Measurements from ENCODE around the gene EIF2B2.

DNA sequence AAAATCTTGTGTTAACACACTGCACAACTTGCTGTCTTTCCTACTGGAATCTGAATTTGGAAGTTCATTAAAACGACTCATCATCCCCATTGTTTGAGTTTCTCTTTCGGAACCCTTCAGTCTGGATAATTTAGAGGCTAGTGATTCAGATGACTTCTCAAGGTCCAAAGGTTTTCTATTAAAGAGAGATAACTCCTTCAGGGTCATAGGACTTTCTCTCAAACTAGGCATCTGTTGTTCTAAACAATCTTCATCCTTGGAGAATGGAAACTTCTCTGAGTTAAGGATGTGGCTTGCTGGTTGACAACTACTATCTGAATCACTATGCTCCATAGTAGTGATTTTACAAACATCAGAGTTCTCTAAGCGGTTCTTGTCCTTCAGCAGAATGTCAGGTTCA, 44.2 kb downstream of the EIF2B2 start:
- TF ChIP-seq CTCF (IDR thresholded peaks at IDR 0.05) (no peak), POLR2A (IDR thresholded peaks at IDR 0.05) (no peak)
